Neuronal stem cell (in vitro differentiated cells): ENCODE measurements around the gene GDAP2.
"Not testable (repeated sequence)": the region's sequence is repeated elsewhere in the genome, so short reads cannot be mapped to it uniquely, and the experiment has no call there.

Experiments used
- DNase-seq: peaks from one replicate; pipeline ENCODE4 v3.0.0-alpha.2; 2013; ENCODE audit warnings: low spot score
- H2AFZ ChIP-seq: one replicate; pipeline ENCODE4 v1.6.1; 2013; ENCODE audit warnings: mild to moderate bottlenecking, low read length, inconsistent platforms
- H2AK5ac ChIP-seq: 2 replicates; pipeline ENCODE4 v1.6.1; 2013; ENCODE audit warnings: low read depth, mild to moderate bottlenecking, inconsistent platforms, low read length, moderate library complexity, mixed read lengths
- H2BK120ac ChIP-seq: 2 replicates; pipeline ENCODE4 v1.6.1; 2013; ENCODE audit warnings: low read depth, mild to moderate bottlenecking, inconsistent platforms, low read length, moderate library complexity, mixed read lengths
- H2BK12ac ChIP-seq: one replicate; pipeline ENCODE4 v1.6.1; 2013; ENCODE audit warnings: low read length, inconsistent platforms
- H2BK15ac ChIP-seq: 2 replicates; pipeline ENCODE4 v1.6.1; 2013; ENCODE audit warnings: mild to moderate bottlenecking, low read length, inconsistent platforms, mixed read lengths
- H2BK5ac ChIP-seq: one replicate; pipeline ENCODE4 v1.6.1; 2013; ENCODE audit warnings: inconsistent platforms, mild to moderate bottlenecking, low read length, moderate library complexity
- H3K14ac ChIP-seq: one replicate; pipeline ENCODE4 v1.6.1; 2013; ENCODE audit warnings: low read length, inconsistent platforms
- H3K18ac ChIP-seq: 2 replicates; pipeline ENCODE4 v1.6.1; 2013; ENCODE audit warnings: low read length, inconsistent platforms
- H3K23ac ChIP-seq: 2 replicates; pipeline ENCODE4 v1.6.1; 2013; ENCODE audit warnings: low read depth, mild to moderate bottlenecking, mixed read lengths, low read length, inconsistent platforms; ENCODE audit not compliant: poor library complexity
- H3K27ac ChIP-seq: replicated peaks from 3 replicates; pipeline ENCODE4 v1.5.1; 2013; ENCODE audit warnings: low read length, inconsistent platforms
- H3K27me3 ChIP-seq, 3 experiments: 2 replicates each; pipeline ENCODE4 v1.6.1; 2013; ENCODE audit warnings: low read length in 3 of 3, mild to moderate bottlenecking in 2 of 3, inconsistent platforms in 1 of 3, low read depth in 1 of 3, mixed read lengths in 1 of 3, moderate library complexity in 1 of 3; ENCODE audit not compliant: control insufficient read depth in 3 of 3, insufficient read depth in 3 of 3
- H3K36me3 ChIP-seq, 2 donors: replicated peaks in 1 of 2; 2 replicates each; pipeline ENCODE4 v1.6.1; 2013; ENCODE audit warnings: low read length in 2 of 2; ENCODE audit not compliant: control insufficient read depth in 2 of 2, insufficient read depth in 2 of 2
- H3K4ac ChIP-seq: 2 replicates; pipeline ENCODE4 v1.6.1; 2013; ENCODE audit warnings: inconsistent platforms, mild to moderate bottlenecking, low read length, moderate library complexity
- H3K4me1 ChIP-seq, 2 donors: 1 replicate in 1 of 2; 2 replicates in 1 of 2; pipeline ENCODE4 v1.6.1; 2013; ENCODE audit warnings: low read length in 2 of 2, low read depth in 1 of 2; ENCODE audit not compliant: control insufficient read depth in 2 of 2, insufficient read depth in 1 of 2
- H3K4me2 ChIP-seq: one replicate; pipeline ENCODE4 v1.6.1; 2013; ENCODE audit warnings: mild to moderate bottlenecking, low read length, inconsistent platforms; ENCODE audit not compliant: insufficient read depth, poor library complexity, severe bottlenecking
- H3K4me3 ChIP-seq, 2 donors: 2 replicates each; pipeline ENCODE4 v1.5.1; 2013; ENCODE audit warnings: low read length in 2 of 2, mild to moderate bottlenecking in 2 of 2, inconsistent platforms in 1 of 2, moderate library complexity in 1 of 2
- H3K79me1 ChIP-seq: one replicate; pipeline ENCODE4 v1.6.1; 2013; ENCODE audit warnings: low read depth, mild to moderate bottlenecking, inconsistent platforms, low read length, moderate library complexity
- H3K9ac ChIP-seq: one replicate; pipeline ENCODE4 v1.6.1; 2013; ENCODE audit warnings: mild to moderate bottlenecking, low read depth, low read length, inconsistent platforms; ENCODE audit not compliant: poor library complexity
- H3K9me3 ChIP-seq, 2 donors: replicated peaks in 1 of 2; 2 replicates each; pipeline versions ENCODE3 to v1.6.1; 2013; ENCODE audit warnings: low read length in 2 of 2, mild to moderate bottlenecking in 2 of 2, inconsistent platforms in 1 of 2, low read depth in 1 of 2, mixed read lengths in 1 of 2, moderate library complexity in 1 of 2; ENCODE audit not compliant: control insufficient read depth in 2 of 2, insufficient read depth in 1 of 2
- H4K8ac ChIP-seq: one replicate; pipeline ENCODE4 v1.6.1; 2013; ENCODE audit warnings: low read depth, mild to moderate bottlenecking, inconsistent platforms, low read length, moderate library complexity
- H4K91ac ChIP-seq: one replicate; pipeline ENCODE4 v1.6.1; 2013; ENCODE audit warnings: low read length, low read depth, mild to moderate bottlenecking, inconsistent platforms; ENCODE audit not compliant: poor library complexity
- WGBS, 2 donors: extraction: QIAGEN DNeasy Blood & Tissue Kit; methylation state at CpG; one replicate each; pipeline ENCODE4 v1.1.7; 2013; ENCODE audit warnings: missing lambda C conversion rate in 2 of 2, mixed read lengths in 1 of 2; ENCODE audit not compliant: insufficient read length in 2 of 2, insufficient replicate concordance in 1 of 2; ENCODE audit errors: extremely low coverage in 2 of 2; 5-methylcytosine and 5-hydroxymethylcytosine counted together

Gene GDAP2

DNA sequence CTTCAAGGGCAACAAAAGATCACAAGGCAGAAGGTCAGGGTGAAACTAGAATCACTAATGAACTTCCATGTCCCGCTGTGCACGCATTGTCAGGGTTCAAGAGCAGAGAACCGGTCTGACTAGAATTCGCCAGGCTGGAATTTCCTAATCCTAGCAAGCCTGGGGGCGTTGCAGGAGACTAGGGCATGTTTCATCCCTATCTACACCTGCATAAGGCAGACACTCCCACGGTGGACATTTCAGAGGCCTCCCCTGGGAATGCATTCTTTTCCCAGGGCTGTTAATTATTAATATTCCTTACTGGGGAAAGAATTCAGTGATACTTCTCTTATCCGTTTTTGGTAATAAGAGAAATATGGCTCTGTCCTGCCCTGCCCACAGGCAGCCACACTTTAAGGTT lies 6.7 kb downstream of the GDAP2 start:
- not testable (repeated sequence) for H3K27ac ChIP-seq, H2BK12ac ChIP-seq
- WGBS, 2 donors: no CpG with 5 or more reads among the region's 7 CpGs

DNA sequence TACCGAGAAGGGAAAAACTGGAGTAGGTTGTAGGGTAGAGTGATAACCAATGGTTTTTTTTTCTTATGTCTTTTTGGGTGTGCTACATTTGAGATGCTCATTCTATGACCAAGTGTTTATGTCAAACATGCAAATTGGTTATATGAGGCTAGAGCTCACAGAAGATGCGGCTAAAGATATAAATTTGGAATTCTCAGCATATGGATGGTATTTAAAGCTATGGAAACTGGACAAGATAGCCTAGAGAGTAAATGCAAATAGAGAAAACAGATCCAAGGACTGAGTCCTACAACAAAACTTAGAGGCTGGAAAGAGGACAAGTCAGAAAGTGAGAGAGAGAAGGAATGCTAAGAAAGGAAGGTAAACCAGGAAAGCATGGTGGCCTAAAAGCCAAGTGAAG lies 7.4 kb downstream of the GDAP2 start:
- DNase-seq: no peak
- no peak overlapping the region for H2BK15ac ChIP-seq
- no peak overlapping the region for H4K91ac ChIP-seq
- H3K9me3 ChIP-seq: no peaks in the 10 kb centered on the region
- H3K9ac ChIP-seq: no peak overlapping the region
- no peak overlapping the region for H2BK12ac ChIP-seq
- H3K27ac ChIP-seq: no peak overlapping the region
- H3K79me1 ChIP-seq: no peaks in the 10 kb centered on the region
- H3K18ac ChIP-seq: no peak overlapping the region
- no peak overlapping the region for H3K23ac ChIP-seq
- no peak overlapping the region for H4K8ac ChIP-seq
- no peak overlapping the region for H3K4me2 ChIP-seq
- no peak overlapping the region for H3K4ac ChIP-seq
- H2AK5ac ChIP-seq: no peak overlapping the region
- peaks cover 0 to 36% of the 10 kb centered on the region in 2 donors for H3K36me3 ChIP-seq
- H3K4me1 ChIP-seq: no peaks in the 10 kb centered on the region
- H3K14ac ChIP-seq: no peak overlapping the region
- H3K27me3 ChIP-seq: no peaks in the 10 kb centered on the region
- H2BK5ac ChIP-seq: no peak overlapping the region
- no peak overlapping the region for H2BK120ac ChIP-seq
- H3K4me3 ChIP-seq: no peak overlapping the region
- no peak overlapping the region for H2AFZ ChIP-seq
- WGBS, 2 donors: no CpG with 5 or more reads among the region's 2 CpGs

More for the DNA sequence above, 6.7 kb downstream of the GDAP2 start:
- H2BK120ac ChIP-seq, H3K4ac ChIP-seq, H3K9me3 ChIP-seq, DNase-seq, H3K4me3 ChIP-seq, H3K27me3 ChIP-seq, H2BK5ac ChIP-seq, H3K23ac ChIP-seq, H4K8ac ChIP-seq, H3K4me1 ChIP-seq, H2BK15ac ChIP-seq, H3K9ac ChIP-seq, H2AFZ ChIP-seq, H4K91ac ChIP-seq, H3K79me1 ChIP-seq, H3K18ac ChIP-seq, H3K14ac ChIP-seq, H3K4me2 ChIP-seq, H2AK5ac ChIP-seq: not testable (repeated sequence)
- H3K36me3 ChIP-seq: peaks cover 0 to 29% of the 10 kb centered on the region in 2 donors

DNA sequence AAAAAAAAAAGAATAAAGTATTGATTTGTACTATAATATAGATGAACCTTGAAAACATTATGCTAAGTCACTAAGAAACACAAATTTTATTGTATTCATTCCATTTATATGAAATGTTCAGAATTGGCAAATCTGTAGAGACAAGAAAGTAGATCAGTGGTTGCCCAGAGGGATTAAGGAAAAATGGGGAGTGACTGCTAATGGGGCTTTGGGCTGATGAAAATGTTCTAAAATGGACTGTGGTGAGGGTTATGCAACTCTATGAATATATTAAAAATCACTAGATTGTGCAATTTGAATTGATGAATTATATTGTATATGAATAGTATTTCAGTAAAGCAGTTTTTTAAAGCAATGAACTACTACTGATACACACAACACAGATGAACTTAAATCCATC lies 10.0 kb downstream of the GDAP2 start:
- H3K36me3 ChIP-seq: peaks cover 4 to 61% of the 10 kb centered on the region in 2 donors
- H3K14ac ChIP-seq: no peak overlapping the region
- H2BK12ac ChIP-seq: no peak overlapping the region
- no peak overlapping the region for H3K4me3 ChIP-seq
- H3K23ac ChIP-seq: no peak overlapping the region
- no peak overlapping the region for H2AFZ ChIP-seq
- no peaks in the 10 kb centered on the region for H3K9me3 ChIP-seq
- DNase-seq: no peak
- no peak overlapping the region for H3K4ac ChIP-seq
- no peak overlapping the region for H4K91ac ChIP-seq
- no peaks in the 10 kb centered on the region for H3K4me1 ChIP-seq
- H2BK120ac ChIP-seq: no peak overlapping the region
- no peak overlapping the region for H4K8ac ChIP-seq
- no peak overlapping the region for H2AK5ac ChIP-seq
- no peak overlapping the region for H3K18ac ChIP-seq
- no peak overlapping the region for H2BK5ac ChIP-seq
- no peak overlapping the region for H2BK15ac ChIP-seq
- H3K9ac ChIP-seq: no peak overlapping the region
- H3K79me1 ChIP-seq: no peaks in the 10 kb centered on the region
- H3K27ac ChIP-seq: no peak overlapping the region
- no peaks in the 10 kb centered on the region for H3K27me3 ChIP-seq
- no peak overlapping the region for H3K4me2 ChIP-seq

DNA sequence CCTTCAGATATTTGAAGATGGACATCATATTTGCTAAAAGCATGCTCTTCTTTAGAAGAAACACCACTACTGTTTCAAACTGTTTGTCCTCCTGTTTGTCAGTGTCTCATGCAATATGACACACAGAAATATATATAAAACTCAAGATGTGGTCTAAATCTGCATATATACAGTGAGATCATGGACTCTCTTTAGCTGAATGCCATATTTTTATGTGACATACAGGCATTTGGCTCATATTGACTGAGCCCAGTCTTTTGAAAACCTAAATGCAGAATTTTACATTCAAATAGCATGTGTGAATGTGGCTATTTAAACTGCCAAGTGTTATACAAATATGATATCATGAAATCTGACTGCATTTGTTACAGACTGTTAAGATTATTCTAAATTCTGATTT lies 18.4 kb downstream of the GDAP2 start:
- H3K36me3 ChIP-seq: peaks cover 6 to 95% of the 10 kb centered on the region in 2 donors
- H3K4me2 ChIP-seq: no peak overlapping the region
- H2AK5ac ChIP-seq: no peak overlapping the region
- no peak overlapping the region for H2BK15ac ChIP-seq
- H2BK12ac ChIP-seq: no peak overlapping the region
- H4K8ac ChIP-seq: no peak overlapping the region
- H2BK120ac ChIP-seq: no peak overlapping the region
- no peaks in the 10 kb centered on the region for H3K79me1 ChIP-seq
- H4K91ac ChIP-seq: no peak overlapping the region
- H2BK5ac ChIP-seq: no peak overlapping the region
- no peak overlapping the region for H2AFZ ChIP-seq
- H3K4ac ChIP-seq: no peak overlapping the region
- no peak overlapping the region for H3K9ac ChIP-seq
- H3K27me3 ChIP-seq: no peaks in the 10 kb centered on the region
- no peak overlapping the region for H3K14ac ChIP-seq
- no peak overlapping the region for H3K18ac ChIP-seq
- no peaks in the 10 kb centered on the region for H3K9me3 ChIP-seq
- no peak overlapping the region for H3K27ac ChIP-seq
- H3K4me3 ChIP-seq: no peak overlapping the region
- H3K4me1 ChIP-seq: no peaks in the 10 kb centered on the region
- H3K23ac ChIP-seq: no peak overlapping the region
- DNase-seq: no peak
